Thyroid gland (tissue), 4 donors: ENCODE data around the gene CACYBP. TPM values are rescaled to one million over a fixed set of nuclear protein-coding genes. Genes with fewer than 3 reads are reported as not detected.
"Not testable (repeated sequence)": the region's sequence is repeated elsewhere in the genome, so short reads cannot be mapped to it uniquely, and the experiment has no call there.

Source experiments
- DNase-seq, 2 donors: peaks; one replicate each; pipeline ENCODE4 v3.0.0-alpha.2; 2019
- H3K27ac ChIP-seq, 3 donors: fragments of 200-600 bp; sonication (generic); 1 replicate in 2 of 3; 2 replicates in 1 of 3; pipeline ENCODE4 v1.5.1; 2016 to 2019; ENCODE audit warnings: mild to moderate bottlenecking in 1 of 3, moderate library complexity in 1 of 3
- H3K27me3 ChIP-seq: fragments of 200-600 bp; sonication (generic); one replicate; pipeline ENCODE4 v1.5.1; 2019
- H3K36me3 ChIP-seq, 2 donors: fragments of 200-600 bp; sonication (generic); one replicate each; pipeline ENCODE4 v1.5.1; 2016 to 2019
- H3K4me1 ChIP-seq, 2 donors: fragments of 200-600 bp; sonication (generic); one replicate each; pipeline ENCODE4 v1.5.1; 2017 to 2019
- H3K4me3 ChIP-seq, 3 donors: fragments of 200-600 bp; sonication (generic); replicated peaks in 1 of 3; 1 replicate in 2 of 3; 2 replicates in 1 of 3; pipeline ENCODE4 v1.5.1; 2016; ENCODE audit warnings: mild to moderate bottlenecking in 1 of 3
- H3K9me3 ChIP-seq: fragments of 200-600 bp; sonication (generic); one replicate; pipeline ENCODE4 v1.5.1; 2017
- CTCF ChIP-seq, 6 experiments: fragments of 200-600 bp in 3 of 6; fragments of 450-650 bp in 3 of 6; sonication (generic) in 3 of 6; IDR thresholded peaks; one replicate each; pipeline ENCODE4 v1.5.1; 2016 to 2019; ENCODE audit warnings: antibody characterized with exemption in 6 of 6, mild to moderate bottlenecking in 2 of 6, inconsistent platforms in 1 of 6, moderate library complexity in 1 of 6
- POLR2A ChIP-seq, 2 donors: fragments of 450-650 bp; IDR thresholded peaks; one replicate each; pipeline ENCODE4 v1.6.1; 2017; ENCODE audit warnings: antibody characterized with exemption in 2 of 2, mild to moderate bottlenecking in 2 of 2, moderate library complexity in 1 of 2
- WGBS, 2 donors: methylation state at CpG; one replicate each; pipeline ENCODE4 v1.1.5; 2017; 5-methylcytosine and 5-hydroxymethylcytosine counted together
- intact Hi-C: fragments of 100-400 bp; cut with DNase I; formaldehyde crosslinking; loops from one replicate; pipeline ENCODE4 v1.15.1; 2023
- total RNA-seq, 4 donors: library from RNA; depleted of rRNA; stranded (reverse); fragments of >200 nt; gene quantifications; one replicate each; pipeline ENCODE4 v1.2.3, GENCODE V29; 2016

Gene CACYBP
- total RNA-seq, 4 donors from 2014 or later, result 38.4 to 84.8 (median 64.3) TPM

DNA sequence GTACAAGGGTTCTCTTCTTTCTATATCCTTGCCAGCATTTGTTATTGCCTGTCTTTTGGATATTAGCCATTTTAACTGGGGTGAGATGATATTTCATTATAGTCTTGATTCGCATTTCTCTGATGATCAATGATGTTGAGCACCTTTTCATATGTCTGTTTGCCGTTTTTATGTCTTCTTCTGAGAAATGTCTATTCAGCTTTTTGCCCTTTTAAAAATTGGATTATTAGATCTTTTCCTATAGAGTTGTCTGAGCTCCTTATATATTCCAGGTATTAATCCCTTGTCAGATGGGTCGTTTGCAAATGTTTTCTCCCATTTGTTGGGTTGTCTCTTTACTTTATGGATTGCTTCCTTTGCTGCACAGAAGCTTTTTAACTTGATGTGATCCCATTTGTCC, 42.9 kb downstream of the CACYBP start:
- Histone ChIP-seq H3K4me3 (no peak overlapping the region), H3K36me3 (no peaks in the 10 kb centered on the region), H3K4me1 (no peaks in the 10 kb centered on the region), H3K9me3 (no peaks in the 10 kb centered on the region), H3K27me3 (no peaks in the 10 kb centered on the region), H3K27ac (no peak overlapping the region)
- intact Hi-C loops, result no loop called here
- DNase-seq, result no peak
- TF ChIP-seq POLR2A (IDR thresholded peaks at IDR 0.05), result no peak
- no peak for TF ChIP-seq CTCF (IDR thresholded peaks at IDR 0.05)
- WGBS, 2 donors, result 74 to 75% methylated on average over 3 of the region's 3 CpGs

DNA sequence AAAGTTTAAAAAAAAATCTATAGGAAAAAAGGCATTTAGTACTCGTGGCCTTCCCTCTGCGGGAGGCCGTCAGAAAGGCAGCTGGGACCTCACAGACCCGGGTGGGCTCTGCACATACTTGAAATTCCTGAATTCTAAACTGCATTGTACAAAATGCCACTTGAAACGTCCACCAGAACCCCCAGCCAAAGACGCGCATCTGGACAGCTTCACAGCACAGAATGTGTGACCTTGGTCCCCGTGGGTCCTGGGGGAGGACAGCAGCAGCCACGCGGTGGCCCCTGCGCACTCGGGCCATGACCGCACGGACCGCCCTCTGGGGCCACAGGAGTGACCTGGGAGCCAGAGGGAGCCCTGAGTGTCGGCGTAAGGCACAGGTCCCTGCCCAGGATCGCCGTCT, 44.1 kb downstream of the CACYBP start:
- 62 to 64% methylated on average over 16 to 19 of the region's 19 CpGs for WGBS, 2 donors
- DNase-seq, result no peak
- TF ChIP-seq POLR2A (IDR thresholded peaks at IDR 0.05), result no peak
- no peak for TF ChIP-seq CTCF (IDR thresholded peaks at IDR 0.05)
- Histone ChIP-seq H3K27ac (no peak overlapping the region), H3K27me3 (no peaks in the 10 kb centered on the region), H3K9me3 (no peaks in the 10 kb centered on the region), H3K36me3 (no peaks in the 10 kb centered on the region), H3K4me3 (no peak overlapping the region), H3K4me1 (no peaks in the 10 kb centered on the region)
- intact Hi-C loops, result no loop called here

GRCh38 chr1:175044591-175044990, 44.8 kb downstream of the CACYBP start:
- intact Hi-C loops, H3K4me1 ChIP-seq, DNase-seq, H3K4me3 ChIP-seq, H3K36me3 ChIP-seq, H3K9me3 ChIP-seq, H3K27me3 ChIP-seq, H3K27ac ChIP-seq: not testable (repeated sequence)
- 87 to 92% methylated on average over 18 of the region's 18 CpGs for WGBS, 2 donors

DNA sequence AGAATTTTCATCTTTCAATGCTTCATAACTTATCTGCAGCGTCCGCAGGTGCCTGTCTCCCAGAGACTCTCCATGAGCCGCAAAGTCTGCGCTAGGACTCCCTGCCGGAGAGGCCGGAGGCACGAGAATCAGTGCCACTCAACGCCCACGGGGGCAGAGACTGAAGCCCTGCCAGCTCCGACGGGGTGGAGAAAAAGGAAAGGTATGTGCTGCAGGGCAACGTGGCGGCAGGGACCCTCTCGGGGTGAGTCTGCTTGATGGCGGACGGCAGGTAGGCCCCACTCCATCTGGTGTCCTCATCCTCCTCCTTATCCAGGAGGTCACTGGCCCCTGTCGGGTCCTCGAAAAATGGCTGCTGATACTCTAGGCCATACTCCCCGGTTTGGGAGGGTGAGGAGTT, 45.4 kb downstream of the CACYBP start:
- Histone ChIP-seq H3K9me3 (no peaks in the 10 kb centered on the region), H3K4me1 (no peaks in the 10 kb centered on the region), H3K4me3 (no peak overlapping the region), H3K27me3 (no peaks in the 10 kb centered on the region), H3K27ac (no peak overlapping the region), H3K36me3 (no peaks in the 10 kb centered on the region)
- TF ChIP-seq POLR2A (IDR thresholded peaks at IDR 0.05) (no peak), CTCF (IDR thresholded peaks at IDR 0.05) (no peak)
- 95% methylated on average over 12 to 16 of the region's 19 CpGs for WGBS, 2 donors
- intact Hi-C loops, result no loop called here
- DNase-seq, result no peak

- no peak for DNase-seq
- WGBS, 2 donors, result 95 to 98% methylated on average over 32 of the region's 32 CpGs
- no peak overlapping the region for H3K4me3 ChIP-seq
Observed at GRCh38 chr1:175045519-175045918, 45.8 kb downstream of the CACYBP start.

More at GRCh38 chr1:175045519-175045918, 45.8 kb downstream of the CACYBP start:
- Histone ChIP-seq H3K9me3 (no peaks in the 10 kb centered on the region), H3K27ac (no peak overlapping the region), H3K36me3 (no peaks in the 10 kb centered on the region), H3K27me3 (no peaks in the 10 kb centered on the region), H3K4me1 (no peaks in the 10 kb centered on the region)
- intact Hi-C loops, result no loop called here
- TF ChIP-seq CTCF (IDR thresholded peaks at IDR 0.05) (no peak), POLR2A (IDR thresholded peaks at IDR 0.05) (no peak)
